PC-3 (cell line): ENCODE results near the gene SLC4A2.
"Not testable (repeated sequence)": the region's sequence is repeated elsewhere in the genome, so short reads cannot be mapped to it uniquely, and the experiment has no call there.

Source experiments
- CTCF ChIP-seq: fragments of 300-600 bp; sonication (generic); conservative IDR thresholded peaks from 2 replicates; pipeline ENCODE4 v1.5.1; 2017; ENCODE audit warnings: antibody characterized with exemption, low read depth, mild to moderate bottlenecking, low read length
- EZH2 ChIP-seq: fragments of 300-600 bp; sonication (generic); IDR thresholded peaks from one replicate; pipeline ENCODE4 v1.6.1; 2017; ENCODE audit warnings: antibody characterized with exemption, mild to moderate bottlenecking, low read length; ENCODE audit not compliant: unreplicated experiment

GRCh38 chr7:151011616-151012015, 47.8 kb upstream of the SLC4A2 start:
- TF ChIP-seq CTCF, EZH2: not testable (repeated sequence)
